HG03378 (cell line): Measurements from ENCODE around the gene AK4.
A peak's percentile ranks its signal among the peaks of the same experiment; 100 is the strongest.
"Not testable (repeated sequence)": the region's sequence is repeated elsewhere in the genome, so short reads cannot be mapped to it uniquely, and the experiment has no call there.

Source experiments
- ATAC-seq: cut with Tn5 transposase; IDR thresholded peaks from one replicate; pipeline ENCODE4 v1.9.1; 2021; ENCODE audit warnings: mild to moderate bottlenecking, moderate library complexity; ENCODE audit not compliant: unreplicated experiment

Gene AK4

GRCh38 chr1:65148178-65148547 is at the start of gene AK4:
Gene AK4, plus strand, starts transcription at chr1:65148203. Its CDS starts 205 bp downstream, at chr1:65148408.
- peak; percentile 18 for ATAC-seq

GRCh38 chr1:65103807-65104206 is 44.2 kb upstream of the AK4 start:
- no peak for ATAC-seq

- no peak for ATAC-seq
These were observed 43.0 kb upstream of the AK4 start for GRCh38 chr1:65104854-65105534.

- no peak for ATAC-seq
These were observed 42.4 kb upstream of the AK4 start for GRCh38 chr1:65105596-65105995.

- ATAC-seq: no peak
These were observed 39.9 kb upstream of the AK4 start for GRCh38 chr1:65108025-65108642.

GRCh38 chr1:65109487-65109886 is 38.5 kb upstream of the AK4 start:
- no peak for ATAC-seq

- ATAC-seq: no peak
These were observed 35.2 kb upstream of the AK4 start for GRCh38 chr1:65112811-65113210.

GRCh38 chr1:65113298-65113697 is 34.7 kb upstream of the AK4 start:
- no peak for ATAC-seq

- ATAC-seq: no peak
These were observed 33.7 kb upstream of the AK4 start for GRCh38 chr1:65114322-65114721.

GRCh38 chr1:65119951-65120350 is 28.1 kb upstream of the AK4 start:
- no peak for ATAC-seq

GRCh38 chr1:65129104-65129503 is 18.9 kb upstream of the AK4 start:
- ATAC-seq: not testable (repeated sequence)

- no peak for ATAC-seq
These were observed 9.5 kb upstream of the AK4 start for GRCh38 chr1:65138524-65138923.

- ATAC-seq: not testable (repeated sequence)
These were observed 8.2 kb upstream of the AK4 start for GRCh38 chr1:65139793-65140192.

- ATAC-seq: no peak
These were observed 6.6 kb upstream of the AK4 start for GRCh38 chr1:65141394-65141793.

- no peak for ATAC-seq
These were observed 6.1 kb upstream of the AK4 start for GRCh38 chr1:65141918-65142317.

GRCh38 chr1:65143112-65143658 is 4.8 kb upstream of the AK4 start:
- ATAC-seq: not testable (repeated sequence)

GRCh38 chr1:65146908-65147423 is 1.0 kb upstream of the AK4 start:
- ATAC-seq: no peak

- ATAC-seq: peak; percentile 56
These were observed 402 bp upstream of the AK4 start for GRCh38 chr1:65147424-65148177.

- peak; percentile 35 for ATAC-seq
These were observed 746 bp downstream of the AK4 start for GRCh38 chr1:65148548-65149350.

- no peak for ATAC-seq
These were observed 1.5 kb downstream of the AK4 start for GRCh38 chr1:65149351-65150107.
